Caco-2 (cell line): ENCODE results near the gene ANKRD28. TPM values are rescaled to one million over a fixed set of nuclear protein-coding genes. Genes with fewer than 3 reads are reported as not detected.

Source experiments
- BruUV-seq: library from RNA; stranded (reverse); fragments of 400-500 nt; replicated peaks from 2 replicates; lab custom pipeline; 2021; lab: Mats Ljungman, UMichigan
- CTCF ChIA-PET: fragments of 300-600 bp; sonication (Branson Sonifier 250); formaldehyde crosslinking; loops from one replicate; lab custom pipeline; 2022; ENCODE audit warnings: antibody characterized with exemption; lab: Charles Lee
- POLR2A ChIA-PET: fragments of 300-600 bp; sonication (Branson Sonifier 250); formaldehyde crosslinking; loops from one replicate; lab custom pipeline; 2022; ENCODE audit warnings: antibody characterized with exemption; lab: Charles Lee
- DNase-seq, 2 experiments: peaks; one replicate each; pipeline versions ENCODE4 v3.0.0 to v3.0.0-alpha.2; 2020 to 2022
- H3K27me3 ChIP-seq: replicated peaks from 2 replicates; pipeline ENCODE4 v1.6.0; 2011; ENCODE audit warnings: low read length; ENCODE audit not compliant: control insufficient read depth, insufficient read depth
- H3K36me3 ChIP-seq: 2 replicates; pipeline ENCODE4 v1.5.1; 2011; ENCODE audit warnings: low read length; ENCODE audit not compliant: control insufficient read depth, insufficient read depth
- H3K4me1 ChIP-seq: fragments of 250-450 bp; sonication (Bioruptor Pico); 2 replicates; pipeline ENCODE4 v1.5.1; 2020; ENCODE audit warnings: mild to moderate bottlenecking
- H3K4me3 ChIP-seq: 2 replicates; pipeline ENCODE4 v1.5.1; 2011; ENCODE audit warnings: low read depth, mild to moderate bottlenecking, control low read depth, low read length
- H3K9me3 ChIP-seq: fragments of 250-450 bp; sonication (Bioruptor Pico); 2 replicates; pipeline ENCODE4 v1.5.1; 2020; ENCODE audit warnings: mild to moderate bottlenecking, moderate library complexity
- H3K27ac Mint-ChIP-seq: one replicate; pipeline ENCODE4 v1.8.0; 2022; ENCODE audit warnings: mixed read lengths; ENCODE audit not compliant: unreplicated experiment
- H3K27me3 Mint-ChIP-seq: one replicate; pipeline ENCODE4 v1.8.0; 2022; ENCODE audit warnings: mixed read lengths; ENCODE audit not compliant: insufficient read depth, unreplicated experiment
- H3K36me3 Mint-ChIP-seq: one replicate; pipeline ENCODE4 v1.8.0; 2022; ENCODE audit warnings: mild to moderate bottlenecking, mixed read lengths; ENCODE audit not compliant: insufficient read depth, unreplicated experiment
- H3K4me1 Mint-ChIP-seq: one replicate; pipeline ENCODE4 v1.8.0; 2022; ENCODE audit warnings: low read depth, mixed read lengths; ENCODE audit not compliant: unreplicated experiment
- H3K4me3 Mint-ChIP-seq: one replicate; pipeline ENCODE4 v1.8.0; 2022; ENCODE audit warnings: mild to moderate bottlenecking, moderate library complexity, mixed read lengths; ENCODE audit not compliant: unreplicated experiment
- H3K9me3 Mint-ChIP-seq: one replicate; pipeline ENCODE4 v1.8.0; 2022; ENCODE audit warnings: mixed read lengths; ENCODE audit not compliant: unreplicated experiment
- CTCF ChIP-seq, 2 experiments: fragments of 200-600 bp in 1 of 2; IDR thresholded peaks; 1 replicate in 1 of 2; 2 replicates in 1 of 2; pipeline versions ENCODE4 v1.5.1 to v1.8.0; 2011 to 2022; ENCODE audit warnings: antibody characterized with exemption in 1 of 2, control low read depth in 1 of 2, inconsistent platforms in 1 of 2, low read depth in 1 of 2, low read length in 1 of 2, mild to moderate bottlenecking in 1 of 2, moderate library complexity in 1 of 2; ENCODE audit not compliant: insufficient read depth in 1 of 2, severe bottlenecking in 1 of 2, unreplicated experiment in 1 of 2
- intact Hi-C: fragments of 100-400 bp; cut with micrococcal nuclease; formaldehyde crosslinking; loops from one replicate; pipeline ENCODE4 v1.10.0; 2022; ENCODE audit not compliant: unreplicated experiment
- total RNA-seq: library from RNA; stranded (reverse); gene quantifications from 2 replicates; pipeline ENCODE4 v1.2.3, GENCODE V29; 2022

Gene ANKRD28
- total RNA-seq, 1 experiment from 2014 or later, result 37.2 TPM

GRCh38 chr3:15659254-15659975 lies 138.4 kb downstream of the ANKRD28 start:
- Histone ChIP-seq H3K36me3 (no peaks in the 10 kb centered on the region), H3K27me3 (no peaks in the 10 kb centered on the region), H3K9me3 (peaks cover 8% of the 10 kb centered on the region), H3K4me1 (no peaks in the 10 kb centered on the region), H3K4me3 (no peak overlapping the region)
- H3K27me3 Mint-ChIP-seq, result no peaks in the 10 kb centered on the region
- H3K4me1 Mint-ChIP-seq, result no peaks in the 10 kb centered on the region
- H3K36me3 Mint-ChIP-seq, result peaks cover 8% of the 10 kb centered on the region
- no TSS peak for BruUV-seq
- H3K9me3 Mint-ChIP-seq, result peaks cover 18% of the 10 kb centered on the region
- intact Hi-C loops, result no loop called here
- H3K4me3 Mint-ChIP-seq, result no peak overlapping the region
- POLR2A ChIA-PET, result no interaction called here
- CTCF ChIA-PET, result no interaction called here
- no peak overlapping the region for H3K27ac Mint-ChIP-seq
- no peak for DNase-seq
- TF ChIP-seq CTCF (IDR thresholded peaks at IDR 0.05; ENCODE audit: insufficient read depth in 1 of 2, low read depth in 1 of 2, low read length in 1 of 2, severe bottlenecking in 1 of 2, unreplicated experiment in 1 of 2), result no peak

GRCh38 chr3:15657016-15657415 lies 140.8 kb downstream of the ANKRD28 start:
- Histone ChIP-seq H3K27me3 (no peaks in the 10 kb centered on the region), H3K36me3 (no peaks in the 10 kb centered on the region), H3K4me3 (no peak overlapping the region), H3K4me1 (no peaks in the 10 kb centered on the region), H3K9me3 (peaks cover 8% of the 10 kb centered on the region)
- no peak for TF ChIP-seq CTCF (IDR thresholded peaks at IDR 0.05; ENCODE audit: insufficient read depth in 1 of 2, low read depth in 1 of 2, low read length in 1 of 2, severe bottlenecking in 1 of 2, unreplicated experiment in 1 of 2)
- H3K4me1 Mint-ChIP-seq, result no peaks in the 10 kb centered on the region
- H3K9me3 Mint-ChIP-seq, result peaks cover 18% of the 10 kb centered on the region
- no peak for DNase-seq
- intact Hi-C loops, result no loop called here
- ChIA-PET CTCF (no interaction called here), POLR2A (no interaction called here)
- H3K4me3 Mint-ChIP-seq, result no peak overlapping the region
- H3K27me3 Mint-ChIP-seq, result no peaks in the 10 kb centered on the region
- H3K36me3 Mint-ChIP-seq, result no peaks in the 10 kb centered on the region
- H3K27ac Mint-ChIP-seq, result no peak overlapping the region
- no TSS peak for BruUV-seq

DNA sequence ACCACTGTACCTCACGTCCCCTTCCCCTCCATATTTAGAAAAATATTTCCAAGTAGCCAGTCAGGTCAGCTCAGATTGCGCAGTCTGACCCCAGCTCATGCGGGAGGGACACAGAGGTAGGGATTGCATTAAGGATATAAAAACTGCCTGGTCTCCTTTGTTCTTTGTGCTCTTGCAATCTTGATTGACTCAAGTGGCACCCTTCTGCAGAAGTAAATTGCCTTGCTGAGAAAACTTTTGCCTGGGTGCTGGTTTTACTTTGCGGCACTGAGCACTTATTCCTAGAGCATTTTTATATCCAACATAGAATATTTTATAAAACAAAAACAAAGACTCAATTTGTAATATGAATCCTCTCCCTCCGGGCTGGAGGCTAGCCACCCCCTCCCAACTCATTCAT lies 141.4 kb downstream of the ANKRD28 start:
- Histone ChIP-seq H3K27me3 (no peaks in the 10 kb centered on the region), H3K4me1 (no peaks in the 10 kb centered on the region), H3K36me3 (no peaks in the 10 kb centered on the region), H3K4me3 (no peak overlapping the region), H3K9me3 (peaks cover 8% of the 10 kb centered on the region)
- no peaks in the 10 kb centered on the region for H3K4me1 Mint-ChIP-seq
- no peak overlapping the region for H3K4me3 Mint-ChIP-seq
- no peak for TF ChIP-seq CTCF (IDR thresholded peaks at IDR 0.05; ENCODE audit: insufficient read depth in 1 of 2, low read depth in 1 of 2, low read length in 1 of 2, severe bottlenecking in 1 of 2, unreplicated experiment in 1 of 2)
- BruUV-seq, result no TSS peak
- ChIA-PET CTCF (no interaction called here), POLR2A (no interaction called here)
- H3K36me3 Mint-ChIP-seq, result no peaks in the 10 kb centered on the region
- intact Hi-C loops, result no loop called here
- no peak for DNase-seq
- H3K27ac Mint-ChIP-seq, result no peak overlapping the region
- H3K9me3 Mint-ChIP-seq, result peaks cover 18% of the 10 kb centered on the region
- H3K27me3 Mint-ChIP-seq, result no peaks in the 10 kb centered on the region
